SW480 (cell line): ENCODE measurements around the gene KRT34.
"Not testable (repeated sequence)": the region's sequence is repeated elsewhere in the genome, so short reads cannot be mapped to it uniquely, and the experiment has no call there.

Source experiments
- DNase-seq: peaks from one replicate; pipeline ENCODE4 v3.0.0-alpha.2; 2016; ENCODE audit warnings: low spot score

The KRT34 gene

GRCh38 chr17:41404024-41404671 is 22.0 kb upstream of the KRT34 start:
- DNase-seq = peak; percentile 100

DNA sequence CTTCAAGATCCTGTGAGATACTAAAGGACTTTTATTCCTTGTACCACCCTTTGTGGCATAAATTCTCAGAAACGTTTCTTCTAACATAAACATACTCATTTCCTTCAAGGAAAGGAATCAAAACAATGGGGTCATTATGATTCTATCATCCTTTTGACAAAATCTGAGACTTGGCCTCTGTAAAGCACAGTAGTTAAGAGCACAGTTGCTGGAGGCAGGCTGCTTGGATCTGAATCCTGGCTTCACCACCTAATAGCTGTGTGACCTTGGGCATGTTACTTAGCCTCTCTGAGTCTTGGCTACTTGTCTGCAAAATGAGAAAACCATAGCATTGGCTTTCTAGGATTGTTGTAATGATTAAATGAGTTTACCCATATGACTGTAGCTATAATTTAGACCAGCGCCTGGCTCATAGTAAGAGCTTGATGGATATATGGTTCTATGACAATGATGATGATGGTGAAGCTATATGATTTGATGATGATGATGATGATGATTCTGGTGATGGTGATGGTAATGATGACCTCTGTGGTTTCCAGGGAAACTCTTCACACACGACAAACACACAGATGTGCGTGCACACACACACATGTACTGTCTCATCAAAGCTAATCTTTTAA is 21.4 kb upstream of the KRT34 start:
- DNase-seq = no peak

DNA sequence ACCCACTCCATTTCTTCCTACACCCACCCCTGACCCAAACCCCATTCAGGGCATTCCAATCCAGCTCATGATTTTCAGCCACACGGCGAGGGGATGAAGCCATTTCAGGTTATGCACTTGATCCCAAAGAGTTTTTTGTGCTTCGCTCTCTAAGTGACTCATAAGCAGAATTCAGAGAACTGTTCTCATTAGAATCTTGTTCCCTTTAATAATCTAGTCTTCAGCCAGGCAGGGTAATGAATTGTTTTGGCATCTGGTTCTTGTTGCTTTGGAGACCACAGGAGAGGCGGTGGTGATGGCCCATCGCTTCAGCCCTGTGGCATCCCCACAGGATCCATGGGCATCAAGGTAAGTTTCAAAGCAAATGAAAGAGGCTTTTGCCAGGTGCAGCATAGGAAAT is 20.1 kb upstream of the KRT34 start:
- DNase-seq = peak; percentile 64

DNA sequence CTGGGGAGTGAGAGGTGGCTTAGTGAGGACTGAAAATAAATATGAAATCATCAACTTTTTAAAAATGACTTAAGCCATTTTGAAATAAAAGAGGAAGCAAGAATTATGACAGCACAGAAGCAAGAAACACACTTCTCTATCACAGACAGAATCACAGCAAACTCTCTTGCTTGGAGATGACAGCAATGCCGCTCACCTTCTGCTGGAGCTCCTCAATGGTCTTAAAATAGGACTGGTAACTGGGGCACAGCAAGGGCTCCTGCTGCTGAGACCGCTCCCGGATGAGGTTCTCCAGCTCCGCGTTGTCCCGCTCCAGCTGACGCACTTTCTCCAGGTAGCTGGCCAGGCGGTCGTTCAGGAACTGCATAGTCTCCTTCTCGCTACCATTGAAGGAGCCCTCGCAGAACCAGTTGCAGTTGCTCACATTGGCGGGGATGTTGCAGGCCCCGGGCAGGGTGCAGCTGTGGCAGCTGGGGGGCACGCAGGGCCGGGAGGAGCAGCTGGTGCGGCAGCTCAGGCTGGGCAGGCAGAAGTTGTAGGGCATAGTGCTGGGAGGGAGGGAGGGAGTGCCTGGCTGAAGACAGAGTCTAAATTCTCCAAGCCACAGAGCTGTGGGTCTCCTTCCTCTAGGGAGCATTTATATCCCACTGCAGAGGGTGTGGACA is 15.0 kb upstream of the KRT34 start, which contains the start of gene KRT31:
KRT31 (minus strand) TSS at position 613 of the 665 bp plus-strand sequence; CDS start at position 544, 69 bp downstream.
- DNase-seq = no peak

DNA sequence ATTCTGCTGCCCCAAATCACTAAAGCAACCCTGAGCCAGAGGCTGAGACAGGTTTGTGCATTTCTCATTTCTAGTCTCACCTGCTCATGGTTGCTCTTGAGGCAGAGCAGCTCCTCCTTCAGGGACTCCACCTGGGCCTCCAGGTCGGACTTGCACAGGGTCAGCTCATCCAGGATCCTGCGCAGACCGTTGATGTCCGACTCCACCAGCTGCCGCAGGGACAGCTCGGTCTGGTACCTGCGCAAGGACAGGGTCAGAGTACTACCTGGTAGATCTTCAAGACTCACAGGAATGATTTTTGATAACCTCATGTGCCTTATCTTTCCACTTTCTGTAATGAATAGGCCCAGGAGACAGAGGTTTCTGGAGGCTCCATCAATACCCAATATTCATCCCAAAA is 14.2 kb upstream of the KRT34 start:
- no peak for DNase-seq

DNA sequence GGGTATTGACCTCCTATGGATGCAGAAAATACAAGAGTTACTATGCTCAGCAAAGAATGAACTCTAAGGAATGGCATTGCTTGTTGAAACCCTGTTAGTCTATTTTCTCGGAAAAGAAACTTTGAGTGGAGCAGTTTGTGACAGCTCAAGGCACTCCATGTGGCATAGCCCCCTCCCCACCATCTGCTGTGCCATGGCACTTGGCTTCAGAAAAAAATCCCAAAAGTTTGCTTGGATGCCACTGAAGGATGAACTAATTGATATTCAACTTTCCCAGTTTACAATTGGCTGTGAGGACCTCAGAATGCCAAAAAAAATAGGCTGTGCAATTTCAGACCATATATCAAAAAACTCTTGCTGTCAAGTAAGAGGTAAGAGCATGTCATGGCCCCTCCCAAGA is 13.5 kb upstream of the KRT34 start:
- DNase-seq = no peak

GRCh38 chr17:41395044-41395443 is 12.9 kb upstream of the KRT34 start:
- DNase-seq = not testable (repeated sequence)

DNA sequence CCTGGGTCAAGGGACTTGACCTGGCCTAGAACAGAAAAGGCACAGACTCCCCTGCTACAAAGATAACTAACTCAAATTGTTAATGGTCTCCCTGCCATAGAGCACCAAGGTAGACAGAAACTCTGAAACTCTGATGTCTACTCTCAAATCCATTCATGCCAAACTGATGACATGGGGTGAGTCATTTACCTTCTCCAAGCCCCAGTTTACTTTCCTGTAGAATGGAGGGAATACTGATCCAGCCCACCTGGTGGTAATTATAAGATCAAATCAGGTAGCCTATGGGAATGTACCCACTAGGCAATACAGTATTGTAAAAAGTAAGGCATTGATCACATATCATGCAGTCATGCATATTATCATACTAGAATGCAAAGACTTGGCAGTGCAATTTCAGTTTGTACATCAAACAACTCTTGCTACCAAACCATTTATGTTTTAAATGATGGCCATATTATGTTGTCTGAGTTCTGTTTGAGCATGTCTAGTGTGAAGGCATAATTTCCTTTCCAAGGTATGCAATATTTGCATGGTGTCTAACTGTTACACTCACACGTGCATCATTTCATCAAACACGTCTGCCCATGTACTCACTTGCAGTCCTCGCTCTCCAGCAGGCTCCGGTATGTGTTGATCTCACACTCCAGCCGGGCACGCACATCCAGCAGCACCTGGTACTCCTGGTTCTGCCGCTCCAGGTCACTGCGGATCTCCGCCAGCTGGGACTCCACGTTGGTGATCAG is 12.3 kb upstream of the KRT34 start:
- DNase-seq = no peak

DNA sequence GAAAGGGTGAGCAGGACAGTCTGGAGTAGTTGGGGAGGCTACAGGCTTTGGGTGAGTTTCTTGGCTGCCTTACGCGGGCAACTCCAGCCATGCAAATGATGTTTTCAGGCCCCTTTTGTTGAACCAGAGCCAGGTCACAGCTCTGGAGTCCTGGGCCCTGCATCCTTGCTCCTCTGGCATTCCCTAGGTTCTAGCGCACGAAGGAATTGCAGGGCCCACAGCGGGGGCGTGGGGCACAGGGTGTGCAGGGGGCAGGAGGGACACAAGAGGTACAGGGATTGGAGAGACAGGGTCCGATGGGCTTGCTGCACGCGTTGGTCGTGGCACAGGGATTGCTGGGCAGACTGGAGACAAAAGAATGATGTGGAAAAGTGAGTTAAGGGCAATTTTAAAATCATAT is 11.7 kb upstream of the KRT34 start:
- DNase-seq = no peak

DNA sequence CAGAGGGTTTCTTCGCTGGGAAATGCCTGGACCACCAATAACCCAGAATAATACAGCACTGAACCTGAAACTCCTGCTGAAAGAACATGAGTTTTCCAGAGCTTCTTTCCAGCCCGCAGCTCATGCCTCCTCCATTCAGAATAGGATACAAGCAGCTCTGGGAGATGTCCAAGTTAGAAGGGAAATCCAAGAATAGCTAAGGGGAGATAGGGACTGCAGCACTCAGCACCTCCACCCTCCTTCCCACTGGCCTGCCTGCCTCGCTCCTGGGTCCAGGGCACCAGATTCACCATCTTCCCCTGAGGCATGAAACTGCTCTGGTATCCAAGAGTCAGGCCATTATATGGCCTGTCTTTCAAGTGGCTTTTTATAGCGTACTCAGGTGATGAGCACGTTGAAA is 11.2 kb upstream of the KRT34 start:
- DNase-seq = no peak

- DNase-seq = no peak
These were observed 10.2 kb upstream of the KRT34 start for GRCh38 chr17:41392278-41392677.

DNA sequence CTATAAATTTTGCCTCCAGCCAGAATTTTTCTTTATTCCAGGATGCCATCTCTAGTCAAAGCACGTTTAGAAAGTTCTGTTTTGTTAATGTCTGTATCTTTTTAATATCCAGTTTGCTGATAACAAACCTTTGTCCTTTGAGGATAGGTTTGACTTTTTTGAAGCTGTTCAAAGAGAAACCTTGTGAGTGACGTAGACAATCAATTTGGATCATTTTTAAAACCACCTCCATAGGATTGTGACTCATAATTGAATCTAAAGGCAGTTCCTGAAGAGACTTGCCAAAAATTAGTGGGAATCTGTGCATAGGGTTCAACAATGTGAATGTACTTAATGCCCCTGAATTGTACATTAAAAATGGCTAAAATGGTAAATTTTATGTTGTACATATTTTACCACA is 9.4 kb upstream of the KRT34 start:
- DNase-seq = no peak

DNA sequence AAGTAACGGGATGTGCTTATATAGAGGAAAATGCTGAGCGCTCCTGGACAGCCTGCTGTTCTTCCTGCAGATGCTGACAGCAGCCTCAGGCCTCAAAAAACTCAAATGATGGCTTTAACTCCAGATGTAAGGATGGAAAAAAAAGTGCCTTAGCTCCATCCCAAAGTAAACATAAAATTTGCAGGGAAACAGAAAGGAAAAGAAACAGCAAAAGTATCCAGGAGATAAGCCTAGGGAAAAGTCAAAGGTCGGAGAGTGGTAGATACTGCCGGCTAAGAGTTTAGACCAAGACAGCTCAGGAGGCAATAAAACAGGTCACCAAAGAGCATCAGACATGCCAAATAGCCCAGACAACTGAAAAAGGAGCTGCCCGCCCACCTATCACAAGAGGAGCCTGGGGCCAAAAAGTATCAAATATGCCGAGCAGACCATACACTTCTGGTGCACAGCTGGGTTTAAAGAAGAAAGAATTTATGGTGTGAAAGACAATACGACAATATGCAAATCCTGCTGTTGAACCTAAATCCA is 8.4 kb upstream of the KRT34 start:
- DNase-seq = no peak

DNA sequence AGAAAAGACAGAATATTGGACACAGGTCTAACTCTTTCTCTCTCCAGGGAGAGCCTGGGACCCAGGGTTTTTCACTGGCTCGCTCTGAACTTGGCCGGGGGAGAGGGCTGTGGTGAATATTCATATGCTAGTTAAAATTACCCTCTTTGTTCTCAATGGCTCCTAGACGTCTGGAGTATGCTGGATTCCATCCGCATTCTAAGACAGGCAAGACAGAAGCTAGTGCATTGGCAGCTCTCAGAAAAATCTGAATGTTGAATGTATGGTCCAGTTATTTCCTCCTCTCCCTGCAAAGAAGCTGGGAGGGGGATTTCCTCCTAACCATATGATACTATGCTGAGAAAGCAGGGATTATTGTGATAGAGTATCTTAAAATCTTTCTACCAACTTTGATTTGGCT is 5.6 kb upstream of the KRT34 start:
- no peak for DNase-seq

DNA sequence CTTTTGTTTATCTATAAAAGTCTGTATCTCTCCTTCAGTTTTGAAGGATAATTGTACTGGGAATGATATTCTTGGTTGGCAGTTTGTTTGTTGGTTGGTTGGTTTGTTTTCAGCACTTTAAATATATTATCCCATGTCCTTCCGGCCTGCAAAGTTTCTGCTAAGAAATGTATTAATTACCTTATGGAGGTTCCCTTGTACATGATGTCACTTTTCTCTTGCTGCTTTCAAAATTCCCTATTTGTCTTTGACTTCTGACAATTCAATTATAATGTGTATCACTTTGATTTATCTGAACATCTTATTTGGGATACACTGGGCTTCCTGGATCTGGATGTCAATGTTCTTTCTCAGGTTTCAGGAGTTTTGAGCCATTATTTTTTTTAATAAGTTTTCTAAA is 4.1 kb upstream of the KRT34 start:
- no peak for DNase-seq

GRCh38 chr17:41383690-41384089 is 1.6 kb upstream of the KRT34 start:
- no peak for DNase-seq

DNA sequence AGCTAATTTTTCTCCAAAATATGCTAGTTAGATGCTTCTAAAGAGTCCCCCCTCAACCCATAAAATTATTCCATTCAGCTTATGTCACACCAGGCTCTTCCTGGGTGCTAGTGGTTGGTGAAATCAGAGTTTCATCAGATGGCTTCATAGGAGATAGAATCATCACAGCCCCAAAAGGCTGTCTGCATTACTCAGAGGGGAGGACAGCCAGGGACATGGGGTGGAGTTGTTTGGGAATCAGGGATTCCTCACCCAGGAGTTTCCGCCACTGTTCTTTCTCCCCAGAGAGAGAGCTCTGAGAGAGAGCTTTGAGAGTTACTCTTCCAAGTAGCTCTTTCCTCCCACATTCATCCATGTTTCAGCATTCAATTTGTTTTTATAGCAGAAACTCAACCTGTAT is 288 bp upstream of the KRT34 start:
- DNase-seq = no peak

DNA sequence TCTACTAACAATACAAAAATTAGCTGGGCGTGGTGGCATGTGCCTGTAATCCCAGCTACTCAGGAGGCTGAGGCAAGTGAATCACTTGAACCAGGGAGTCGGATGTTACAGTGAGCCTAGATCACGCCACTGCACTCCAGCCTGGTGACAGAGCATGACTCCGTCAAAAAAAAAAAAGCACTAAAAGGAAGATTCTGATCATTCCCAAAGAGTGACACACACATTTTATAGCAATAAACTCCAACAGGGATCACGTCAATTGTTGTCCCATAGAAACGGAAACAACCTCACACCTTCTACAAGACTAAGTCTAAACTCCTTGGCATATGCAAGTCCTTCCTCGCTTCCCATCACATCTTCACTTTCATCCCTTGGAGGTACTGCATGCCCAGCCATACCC is 2.0 kb downstream of the KRT34 start:
- not testable (repeated sequence) for DNase-seq

- no peak for DNase-seq
These were observed 4.6 kb downstream of the KRT34 start for GRCh38 chr17:41377546-41377945.

DNA sequence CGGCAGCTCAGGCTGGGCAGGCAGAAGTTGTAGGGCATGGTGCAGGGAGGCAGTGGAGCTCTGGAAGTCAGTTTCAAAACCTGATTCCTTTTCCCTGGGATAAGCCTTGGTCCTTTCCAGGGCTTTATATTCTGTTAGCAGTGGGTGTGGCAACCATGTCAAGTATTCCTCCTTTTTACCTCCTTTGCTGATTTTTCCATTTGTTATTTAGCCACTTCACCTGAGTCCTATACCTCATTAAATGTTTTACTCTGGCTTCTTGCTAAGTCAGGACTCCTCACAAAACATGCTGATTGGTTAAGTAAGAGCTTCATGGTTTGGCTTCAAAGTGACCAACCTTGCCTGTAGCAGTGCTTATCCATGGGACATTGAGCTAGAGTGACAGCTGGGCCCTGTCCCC is 12.4 kb downstream of the KRT34 start, which contains the start of gene KRT33B:
KRT33B (minus strand) TSS at position 101 of the 400 bp plus-strand sequence; CDS start at position 38, 63 bp downstream.
- no peak for DNase-seq

DNA sequence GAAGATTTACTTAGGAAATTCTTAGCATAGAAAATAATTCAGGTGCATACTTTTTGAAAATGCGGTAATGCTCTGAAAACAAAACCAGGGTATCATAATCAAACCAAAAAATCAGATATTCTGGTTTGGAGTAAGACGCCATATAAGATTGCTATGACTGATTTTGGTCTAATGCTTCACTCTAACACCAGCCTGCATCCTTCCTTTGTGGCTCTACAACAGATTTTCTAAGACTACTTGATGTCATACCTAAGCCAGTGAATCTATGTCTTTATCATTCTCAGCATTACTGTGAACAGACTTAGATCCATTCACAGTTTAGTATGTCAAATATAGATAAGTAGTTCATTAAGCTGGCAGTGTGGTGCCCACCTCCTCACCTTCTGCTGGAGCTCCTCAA is 13.1 kb downstream of the KRT34 start:
- no peak for DNase-seq

GRCh38 chr17:41367426-41368075 is 14.6 kb downstream of the KRT34 start:
- no peak for DNase-seq
